GM18873 (cell line): ENCODE measurements around the gene ATRN.
"Not testable (repeated sequence)": the region's sequence is repeated elsewhere in the genome, so short reads cannot be mapped to it uniquely, and the experiment has no call there.

Experiments used
- ATAC-seq: cut with Tn5 transposase; IDR thresholded peaks from one replicate; pipeline ENCODE4 v1.9.1; 2021; ENCODE audit warnings: mild to moderate bottlenecking, moderate library complexity, moderate number of reproducible peaks; ENCODE audit not compliant: unreplicated experiment, low FRiP score

ATRN gene

DNA sequence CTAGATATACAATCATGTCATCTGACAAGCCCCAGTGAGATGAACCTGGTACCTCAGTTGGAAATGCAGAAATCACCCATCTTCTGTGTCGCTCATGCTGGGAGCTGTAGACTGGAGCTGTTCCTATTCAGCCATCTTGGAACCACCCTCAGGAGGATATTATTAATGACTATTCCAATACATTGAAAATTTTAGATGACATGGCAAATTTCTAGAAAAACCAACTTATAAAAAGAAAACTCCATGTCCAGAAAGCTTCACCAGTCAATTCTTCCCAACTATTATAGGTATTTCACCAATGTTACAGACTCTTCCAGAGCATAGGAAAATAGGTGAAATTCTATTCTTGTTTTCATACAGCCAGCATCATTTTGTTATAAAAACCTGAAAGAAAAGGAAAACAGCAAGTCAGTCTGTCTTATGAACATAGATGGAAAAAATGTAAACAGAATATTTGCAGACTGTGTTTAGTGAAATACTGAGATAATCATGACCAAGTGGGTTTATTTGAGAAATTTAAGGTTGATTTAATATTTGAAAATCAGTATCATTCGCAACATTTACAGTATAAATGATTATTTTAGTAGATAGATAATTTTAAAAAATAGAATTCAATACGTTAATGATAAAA lies 43.3 kb downstream of the ATRN start:
- ATAC-seq = no peak

DNA sequence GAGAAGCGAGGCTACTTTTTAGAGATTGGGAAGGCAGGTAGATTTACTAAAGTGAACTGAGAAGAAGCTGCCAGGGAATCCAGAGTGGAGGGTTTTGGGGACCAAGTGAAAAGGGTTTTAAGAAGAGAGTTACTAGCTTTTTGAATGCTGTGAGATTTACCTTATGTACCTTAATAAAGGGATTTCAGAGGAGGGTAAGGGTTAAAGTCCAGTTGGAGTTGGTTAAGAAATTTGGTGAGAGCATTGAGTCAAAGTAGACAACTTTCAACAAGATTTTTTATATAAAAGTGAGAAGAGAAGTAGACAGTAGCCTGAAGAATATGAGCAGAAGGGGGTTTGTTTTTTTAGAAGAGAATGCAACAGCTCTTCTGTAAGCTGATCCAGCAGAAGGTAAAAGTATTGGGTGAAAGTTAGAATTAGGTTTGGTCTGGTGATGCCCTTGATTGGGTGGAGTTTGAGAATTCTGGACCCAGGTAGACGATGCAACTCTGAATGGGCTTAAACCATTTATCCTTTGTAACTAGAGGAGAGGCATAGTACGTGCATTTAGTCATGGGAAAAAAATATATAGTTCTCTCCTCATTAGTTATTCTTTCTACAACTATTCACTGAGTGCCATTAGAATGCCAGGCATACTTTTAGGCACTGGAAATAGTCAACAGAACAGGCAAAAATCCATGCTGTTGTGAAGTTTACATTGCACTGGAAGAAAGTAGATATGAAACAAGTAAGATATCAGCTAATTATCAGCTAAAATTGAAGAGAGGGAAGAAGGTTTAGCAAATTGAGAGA lies 44.8 kb downstream of the ATRN start:
- ATAC-seq = no peak

DNA sequence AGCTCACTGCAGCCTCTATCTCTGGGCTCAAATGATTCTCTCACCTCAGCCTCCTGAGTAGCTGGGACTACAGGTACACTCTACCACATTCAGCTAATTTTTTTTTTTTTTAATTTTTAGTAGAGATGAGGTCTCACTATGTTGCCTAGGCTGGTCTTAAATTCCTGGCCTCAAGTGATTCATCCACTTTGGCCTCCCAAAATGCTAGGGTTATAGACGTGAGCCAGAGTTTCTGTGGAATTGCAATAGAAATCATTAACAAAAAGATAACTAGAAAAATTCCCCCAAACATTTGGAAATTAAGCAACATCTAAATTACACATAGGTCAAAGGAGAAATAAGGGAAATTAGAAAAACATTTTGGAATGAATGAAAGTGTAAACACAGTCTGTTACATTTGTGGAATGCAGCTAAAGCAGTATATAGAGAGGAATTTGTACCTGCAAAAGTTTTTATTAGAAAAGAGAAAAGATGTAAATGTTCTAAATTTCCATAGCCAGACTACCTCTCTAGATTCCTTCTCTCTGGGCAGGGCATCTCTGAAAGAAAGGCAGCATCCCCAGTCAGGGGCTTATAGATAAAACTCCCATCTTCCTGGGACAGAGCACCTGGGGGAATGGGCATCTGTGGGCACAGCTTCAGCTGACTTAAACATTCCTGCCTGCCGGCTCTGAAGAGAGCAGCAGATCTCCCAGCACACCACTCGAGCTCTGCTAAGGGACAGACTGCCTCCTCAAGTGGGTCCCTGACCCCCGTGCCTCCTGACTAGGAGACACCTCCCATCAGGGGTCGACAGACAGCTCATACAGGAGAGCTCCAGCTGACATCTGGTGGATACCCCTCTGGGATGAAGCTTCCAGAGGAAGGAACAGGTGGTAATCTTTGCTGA lies 51.3 kb downstream of the ATRN start:
- ATAC-seq = no peak

DNA sequence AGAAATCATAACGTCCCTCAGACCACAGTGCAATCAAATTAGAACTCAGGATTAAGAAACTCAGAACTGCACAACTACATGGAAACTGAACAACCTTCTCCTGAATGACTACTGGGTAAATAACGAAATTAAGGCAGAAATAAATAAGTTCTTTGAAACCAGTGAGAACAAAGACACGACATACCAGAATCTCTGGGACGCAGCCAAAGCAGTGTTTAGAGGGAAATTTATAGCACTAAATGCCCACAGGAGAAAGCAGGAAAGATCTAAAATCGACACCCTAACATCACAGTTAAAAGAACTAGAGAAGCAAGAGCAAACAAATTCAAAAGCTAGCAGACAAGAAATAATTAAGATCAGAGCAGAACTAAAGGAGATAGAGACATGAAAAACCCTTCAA lies 53.9 kb downstream of the ATRN start:
- not testable (repeated sequence) for ATAC-seq

DNA sequence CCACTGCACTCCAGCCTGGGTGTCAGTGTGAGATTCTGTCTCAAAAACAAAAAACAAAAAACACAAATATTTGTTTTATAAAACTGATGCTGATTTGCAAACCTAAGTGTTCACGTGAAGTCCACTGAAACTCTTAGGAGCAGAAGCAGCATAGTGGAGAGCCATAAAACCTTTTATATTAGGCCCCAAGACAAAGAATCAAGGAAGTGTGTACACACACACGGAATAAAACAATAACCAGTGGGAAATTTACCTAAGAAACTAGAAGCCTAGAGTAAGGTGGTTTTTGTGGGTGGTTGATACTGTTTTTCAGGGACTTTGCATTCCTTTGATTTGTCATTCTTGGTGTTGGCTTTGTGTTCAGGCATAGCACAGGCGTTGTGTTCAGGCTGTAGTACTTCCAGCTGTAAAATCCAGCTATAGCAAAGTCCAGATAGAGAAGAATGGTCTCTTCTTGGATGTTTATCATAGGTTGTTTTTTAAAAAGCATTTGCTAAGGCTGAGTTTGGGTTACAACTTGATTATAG lies 61.3 kb downstream of the ATRN start:
- no peak for ATAC-seq

DNA sequence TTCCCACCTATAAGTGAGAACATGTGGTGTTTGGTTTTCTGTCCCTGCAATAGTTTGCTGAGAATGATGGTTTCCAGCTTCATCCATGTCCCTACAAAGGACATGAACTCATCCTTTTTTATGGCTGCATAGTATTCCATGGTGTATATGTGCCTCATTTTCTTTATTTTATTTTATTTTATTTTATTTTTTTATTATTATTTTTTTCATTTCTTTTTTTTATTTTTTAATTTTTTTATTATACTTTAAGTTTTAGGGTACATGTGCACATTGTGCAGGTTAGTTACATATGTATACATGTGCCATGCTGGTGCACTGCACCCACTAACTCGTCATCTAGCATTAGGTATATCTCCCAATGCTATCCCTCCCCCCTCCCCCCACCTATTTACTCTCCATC lies 66.9 kb downstream of the ATRN start:
- ATAC-seq = not testable (repeated sequence)

DNA sequence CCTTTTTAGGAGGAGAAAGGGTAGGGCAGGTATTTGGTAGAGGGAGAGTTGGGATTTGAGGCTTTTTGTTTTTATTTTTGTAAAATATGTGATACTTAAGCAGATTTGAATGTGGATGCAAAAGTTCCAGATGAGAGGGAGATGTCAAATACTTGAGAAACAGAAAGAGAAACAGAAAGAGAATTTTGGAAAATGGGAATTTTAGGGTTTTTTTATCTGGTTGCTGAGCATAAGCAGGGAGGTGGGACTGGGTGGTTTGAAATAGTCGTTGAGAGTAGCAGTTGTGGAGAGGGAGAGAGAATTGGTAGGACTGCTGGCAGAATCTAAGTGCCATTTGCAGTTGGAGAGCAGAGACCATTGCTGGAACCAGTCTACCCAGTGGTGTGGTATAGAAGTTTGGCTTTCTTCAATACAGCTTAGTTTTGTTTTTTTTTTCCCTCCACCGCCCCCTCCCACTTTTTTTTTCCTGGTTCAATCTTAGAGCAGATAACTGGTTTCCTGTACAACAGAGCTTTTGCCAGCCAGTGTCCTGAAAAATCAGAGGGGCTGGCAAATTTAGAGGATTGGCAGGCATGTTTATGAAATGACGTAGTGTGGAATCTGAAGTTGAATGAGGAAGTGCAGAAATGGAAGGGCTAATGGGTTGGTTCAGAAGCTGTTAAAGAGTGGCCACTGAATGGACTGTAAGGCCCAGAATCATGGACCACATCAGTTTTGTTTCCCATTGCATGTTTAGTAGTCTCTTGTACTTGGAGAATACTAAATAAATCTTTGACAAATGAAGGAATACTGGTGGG lies 68.7 kb downstream of the ATRN start:
- ATAC-seq = no peak

DNA sequence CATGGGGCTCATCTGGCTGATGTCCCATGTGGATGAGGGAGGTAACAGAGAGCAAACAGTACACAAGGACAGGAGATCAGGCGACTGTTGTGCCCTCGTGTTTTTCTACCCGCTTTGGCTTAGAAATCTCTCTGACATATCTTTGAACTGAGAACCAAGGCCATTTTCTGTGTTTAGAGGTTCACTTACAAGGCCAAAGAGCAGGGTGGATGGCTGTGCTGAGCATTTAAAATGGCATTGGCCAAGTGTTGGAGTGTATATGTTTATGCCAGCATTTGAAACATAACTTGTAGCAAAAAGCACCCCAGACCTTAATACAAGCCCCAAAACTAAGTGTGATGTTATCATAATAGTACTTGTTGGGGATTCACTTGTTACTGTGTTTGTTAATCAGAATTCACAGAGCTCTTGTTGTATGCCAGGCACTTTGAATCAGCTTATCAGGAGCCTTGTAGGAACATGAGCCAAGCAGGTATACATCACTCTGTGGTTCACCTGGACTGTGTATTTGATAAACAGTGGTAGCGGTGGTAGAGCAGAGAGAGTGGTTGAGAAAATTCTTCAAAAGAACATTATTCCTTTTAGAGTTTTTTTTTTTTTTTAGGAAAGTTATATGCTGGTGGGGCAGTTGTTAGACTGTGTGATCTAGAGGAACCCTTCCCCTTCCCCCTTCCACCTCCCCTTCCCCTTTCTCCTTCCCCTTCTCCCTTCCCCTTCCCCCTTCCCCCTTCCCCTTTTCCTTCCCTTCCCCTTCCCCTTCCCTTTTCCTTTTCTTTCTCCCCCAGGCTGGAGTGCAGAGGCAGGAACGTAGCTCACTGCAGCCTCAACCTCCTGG lies 71.3 kb downstream of the ATRN start:
- no peak for ATAC-seq

DNA sequence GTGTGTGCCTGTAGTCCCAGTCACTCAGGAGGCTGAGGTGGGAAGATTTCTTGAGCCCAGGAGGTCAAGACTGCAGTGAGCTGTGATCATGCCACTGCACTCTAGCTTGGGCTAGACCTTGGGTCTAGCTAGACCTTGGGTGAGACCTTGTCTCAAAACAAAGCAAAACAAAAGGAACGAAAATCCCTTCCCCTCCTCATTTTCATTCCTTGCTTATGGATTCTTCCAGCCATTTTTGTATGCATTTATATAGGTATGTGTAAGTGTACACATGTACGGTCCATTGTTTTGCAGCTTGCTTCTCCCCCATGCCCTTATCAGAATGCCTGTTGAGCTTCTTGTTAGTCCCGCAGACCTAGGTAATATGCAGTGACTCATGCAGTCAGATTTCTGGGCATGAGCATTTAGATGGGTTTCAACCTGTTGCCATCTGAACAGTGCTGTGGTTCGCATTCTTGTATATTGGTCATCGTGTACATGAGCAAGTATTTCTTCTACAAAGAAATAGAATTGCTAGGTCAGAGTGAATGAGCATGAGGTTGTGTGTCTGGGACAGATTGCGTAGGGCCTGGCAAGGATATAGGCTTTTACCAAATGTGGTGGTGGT lies 73.2 kb downstream of the ATRN start:
- ATAC-seq = no peak

DNA sequence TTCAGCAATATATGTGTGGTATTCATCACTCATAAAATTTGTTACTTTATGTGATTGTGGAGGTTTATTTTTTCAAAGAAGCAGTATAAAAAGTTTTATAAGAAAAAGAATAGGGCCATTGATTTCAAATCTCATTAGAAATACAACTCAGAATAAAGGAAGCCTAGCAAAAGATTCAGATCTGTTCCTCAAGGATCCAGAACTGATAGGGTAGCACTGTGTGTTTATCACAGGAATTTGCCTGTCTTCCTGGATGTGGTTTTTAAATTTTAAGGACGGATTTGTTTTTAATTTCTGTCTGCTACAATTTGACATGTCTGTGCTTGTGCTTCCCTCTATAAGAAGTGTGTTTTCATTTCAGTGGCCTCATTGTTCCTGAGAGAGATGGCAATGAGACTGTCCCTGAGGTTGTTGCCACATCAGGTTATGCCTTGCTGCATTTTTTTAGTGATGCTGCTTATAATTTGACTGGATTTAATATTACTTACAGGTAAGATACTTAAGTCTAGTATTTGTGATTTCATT lies 74.6 kb downstream of the ATRN start:
- no peak for ATAC-seq

DNA sequence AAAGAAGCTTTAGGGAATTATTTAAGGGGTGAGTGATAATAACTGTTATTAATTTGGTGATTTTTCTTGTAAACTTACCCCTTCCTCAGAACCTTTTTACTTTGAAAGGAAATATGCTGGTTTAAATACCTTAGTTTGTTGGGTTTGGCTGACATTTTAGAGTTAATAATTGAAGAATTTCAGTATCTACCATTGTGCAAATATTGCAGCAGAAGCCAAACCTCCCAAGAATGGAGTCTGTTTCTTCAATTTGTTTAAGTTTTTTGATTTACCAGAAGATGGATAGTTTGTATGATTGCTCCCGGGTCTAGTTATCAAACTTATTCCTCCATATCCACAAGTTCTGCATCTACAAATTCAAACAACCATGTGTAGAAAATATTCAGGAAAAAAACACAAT lies 77.1 kb downstream of the ATRN start:
- ATAC-seq = no peak

DNA sequence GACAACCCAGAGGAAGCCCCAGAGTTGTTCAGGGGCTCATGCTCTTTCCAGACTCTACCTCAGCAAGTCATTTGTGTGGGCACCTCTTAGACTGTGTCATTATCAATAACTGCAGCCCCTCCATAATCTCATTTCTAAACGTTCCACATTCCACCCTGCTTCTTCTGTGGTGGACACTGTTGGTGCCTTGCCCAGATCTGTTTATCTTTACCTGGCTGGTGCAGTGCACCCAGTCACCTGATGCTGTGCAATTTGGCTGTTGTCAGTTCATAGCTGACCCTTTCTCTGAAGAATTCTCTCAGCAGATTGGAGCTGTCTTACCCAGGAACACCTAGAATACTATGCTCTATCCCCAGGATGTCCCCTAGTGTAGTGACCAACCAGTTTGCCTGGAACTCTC lies 80.0 kb downstream of the ATRN start:
- ATAC-seq = no peak

DNA sequence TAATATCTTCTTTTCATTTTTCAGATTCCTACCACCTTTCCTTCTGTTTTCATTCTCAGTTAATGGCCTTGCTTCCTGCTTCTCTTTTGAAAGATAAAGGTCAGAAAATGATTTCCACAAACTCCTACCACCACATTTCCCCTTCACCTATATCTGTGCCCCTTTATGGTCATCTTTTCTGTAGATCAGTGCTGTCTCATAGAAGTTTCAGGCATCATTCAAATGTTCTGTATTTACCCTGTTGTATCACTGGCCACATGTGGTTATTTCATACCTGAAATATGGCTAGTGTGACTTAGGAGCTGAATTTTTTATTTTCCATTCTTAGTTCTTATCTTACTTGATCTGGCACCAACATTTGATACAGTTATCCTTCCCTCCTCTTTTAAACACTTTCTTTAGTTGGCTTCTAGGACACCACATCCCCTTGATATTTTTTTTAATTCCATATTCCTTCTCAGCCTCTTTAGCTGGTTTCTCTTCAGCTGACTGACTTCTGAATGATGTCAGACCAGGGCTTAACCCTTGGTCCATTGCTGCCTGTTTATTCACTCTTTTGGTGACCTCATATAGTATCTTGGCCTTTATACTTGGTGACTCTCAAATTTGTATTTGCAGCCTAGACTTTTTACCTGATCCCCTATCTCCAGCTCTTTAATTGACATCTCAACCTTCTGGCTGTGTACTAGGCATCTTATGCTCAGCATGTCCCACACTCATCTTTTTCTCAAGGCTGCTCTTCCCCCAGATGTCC lies 81.0 kb downstream of the ATRN start:
- no peak for ATAC-seq

DNA sequence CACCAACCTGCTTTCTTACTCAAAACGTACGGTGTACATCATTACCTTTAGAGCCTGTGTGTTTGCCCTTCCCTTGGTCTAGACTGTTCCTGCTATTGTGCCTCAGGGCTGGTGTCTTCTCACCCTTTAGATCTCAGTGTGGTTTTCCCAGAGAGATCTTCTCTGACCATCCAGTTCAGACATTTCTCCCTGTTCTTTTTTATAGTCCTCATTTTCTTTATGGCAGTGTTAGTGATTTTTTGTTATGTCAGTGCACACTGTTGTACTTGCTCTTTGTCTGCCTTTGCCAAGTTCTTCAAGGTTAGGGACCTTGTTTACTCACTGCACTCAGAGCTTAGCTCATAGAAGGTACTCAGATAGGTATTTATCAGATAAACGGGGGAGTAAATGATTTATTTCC lies 82.8 kb downstream of the ATRN start:
- no peak for ATAC-seq

DNA sequence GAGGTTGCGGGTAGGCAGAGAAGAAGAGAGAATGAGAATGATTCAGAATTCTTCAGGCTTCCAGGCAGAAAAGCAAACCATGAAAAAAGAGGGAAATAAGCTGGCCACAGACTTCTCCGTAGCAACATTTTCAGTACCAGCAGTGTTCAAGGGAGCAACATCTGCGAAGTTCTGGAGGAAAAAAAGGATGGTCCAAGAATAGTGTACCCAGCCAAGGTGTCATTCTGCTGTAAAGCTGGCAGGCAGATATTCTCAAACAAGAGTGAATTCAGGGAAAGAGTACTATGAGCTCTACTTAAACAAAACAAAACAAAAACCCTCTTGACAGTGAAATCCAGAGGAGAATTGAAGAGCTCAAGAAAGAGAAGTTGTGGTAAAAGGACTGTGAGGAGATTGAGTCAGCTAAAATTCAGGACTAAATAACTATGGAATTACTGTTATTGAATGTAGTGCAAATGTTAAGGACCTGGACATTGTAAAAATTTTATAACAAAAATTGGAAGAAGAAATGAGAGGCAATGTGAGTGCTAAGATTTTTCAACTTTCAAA lies 86.5 kb downstream of the ATRN start:
- ATAC-seq = no peak

DNA sequence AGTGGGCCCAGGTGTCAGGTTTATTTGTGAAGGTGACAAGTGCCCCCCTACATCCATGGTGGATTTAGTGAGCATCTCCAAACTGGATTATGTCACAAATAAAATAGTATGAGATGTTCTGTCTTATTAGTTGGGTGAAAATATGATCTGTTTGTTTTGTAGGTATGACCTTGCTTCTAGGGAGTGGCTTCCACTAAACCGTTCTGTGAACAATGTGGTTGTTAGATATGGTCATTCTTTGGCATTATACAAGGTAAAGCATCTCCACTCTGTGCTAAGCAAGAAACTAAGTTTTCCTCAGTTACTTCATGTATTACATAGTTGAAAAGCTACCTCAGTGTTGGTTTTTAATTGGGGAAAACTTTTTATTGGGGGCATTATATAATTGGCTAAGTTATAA lies 88.4 kb downstream of the ATRN start:
- no peak for ATAC-seq

DNA sequence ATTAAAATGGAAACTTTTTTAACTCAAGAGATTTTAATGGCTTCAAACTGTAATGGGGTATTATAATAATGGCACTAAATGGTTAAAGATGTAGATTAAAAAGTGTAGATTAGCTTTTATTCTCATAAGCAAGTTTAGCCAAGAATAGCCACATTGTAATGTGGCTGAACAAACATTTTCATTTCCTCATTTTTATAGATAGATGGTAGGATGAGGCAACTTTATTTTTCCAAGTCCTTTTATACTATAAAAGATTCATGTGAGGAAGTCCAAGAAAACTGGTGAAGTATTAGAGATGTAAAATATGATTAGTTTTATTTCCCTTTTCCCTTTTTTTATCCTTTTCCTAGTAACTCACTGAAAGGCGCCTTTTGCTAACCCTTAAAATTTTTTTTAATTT lies 88.8 kb downstream of the ATRN start:
- no peak for ATAC-seq

DNA sequence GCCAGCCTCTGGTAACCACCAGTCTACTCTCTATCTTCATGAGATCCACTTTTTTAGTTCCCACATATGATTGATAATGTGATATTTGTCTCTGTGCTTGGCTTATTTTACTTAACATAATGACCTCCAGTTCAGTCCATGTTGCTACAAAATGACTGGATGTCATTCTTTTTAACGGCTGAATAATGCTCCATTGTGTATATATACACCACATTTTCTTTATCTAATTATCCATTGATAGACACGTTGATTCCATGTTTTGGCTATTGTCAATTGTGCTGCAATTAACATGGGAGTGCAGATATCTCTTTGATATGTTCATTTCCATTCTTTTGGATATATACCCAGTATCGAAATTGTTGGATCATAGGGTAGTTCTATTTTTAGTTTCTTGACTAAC lies 89.3 kb downstream of the ATRN start:
- no peak for ATAC-seq
